B cell (primary cell): ENCODE data around the gene TEPSIN. TPM values are rescaled to one million over a fixed set of nuclear protein-coding genes. Genes with fewer than 3 reads are reported as not detected.
A peak's percentile ranks its signal among the peaks of the same experiment; 100 is the strongest.

Source experiments
- ATAC-seq: fragments of 200-7000 bp; cut with Tn5 transposase; one replicate; pipeline ENCODE4 v1.10.0; 2021; ENCODE audit warnings: low read depth, mild to moderate bottlenecking, moderate number of reproducible peaks, moderate library complexity
- CTCF ChIA-PET: fragments of 350-600 bp; sonication (Branson Sonifier 250); formaldehyde crosslinking; loops from one replicate; lab custom pipeline; 2021; ENCODE audit warnings: antibody characterized with exemption, inconsistent platforms; lab: Charles Lee
- POLR2A ChIA-PET: fragments of 350-600 bp; sonication (Branson Sonifier 250); formaldehyde crosslinking; loops from one replicate; lab custom pipeline; 2021; ENCODE audit warnings: antibody characterized with exemption; lab: Charles Lee
- DNase-seq: peaks from one replicate; pipeline ENCODE4 v3.0.0; 2013
- H2AFZ ChIP-seq: 2 replicates; pipeline ENCODE4 v1.6.1; 2012; ENCODE audit warnings: mild to moderate bottlenecking, low read depth, low read length; ENCODE audit not compliant: insufficient read depth, poor library complexity, severe bottlenecking
- H3K27ac ChIP-seq, 2 donors: 1 replicate in 1 of 2; 2 replicates in 1 of 2; pipeline ENCODE4 v1.5.1; 2012 to 2013; ENCODE audit warnings: low read length in 2 of 2, mild to moderate bottlenecking in 2 of 2, moderate library complexity in 1 of 2
- H3K27me3 ChIP-seq, 4 experiments: fragments of 200-600 bp in 1 of 4; sonication (generic) in 1 of 4; replicated peaks in 1 of 4; 1 replicate in 2 of 4; 2 replicates in 2 of 4; pipeline versions ENCODE4 v1.6.1 to v1.7.0; 2013 to 2016; ENCODE audit warnings: low read length in 3 of 4, mild to moderate bottlenecking in 2 of 4, mixed read lengths in 1 of 4, moderate library complexity in 1 of 4; ENCODE audit not compliant: insufficient read depth in 4 of 4, control insufficient read depth in 3 of 4; ENCODE audit errors: control extremely low read depth in 1 of 4
- H3K36me3 ChIP-seq, 2 experiments: replicated peaks in 1 of 2; 1 replicate in 1 of 2; 2 replicates in 1 of 2; pipeline versions ENCODE4 v1.6.1 to v1.7.1; 2013; ENCODE audit warnings: low read length in 1 of 2; ENCODE audit not compliant: insufficient read depth in 2 of 2, control insufficient read depth in 1 of 2; ENCODE audit errors: control extremely low read depth in 1 of 2, extremely low read depth in 1 of 2
- H3K4me1 ChIP-seq, 2 donors: fragments of 200-600 bp in 1 of 2; sonication (generic) in 1 of 2; 1 replicate in 1 of 2; 2 replicates in 1 of 2; pipeline versions ENCODE4 v1.5.1 to v1.6.1; 2013 to 2017; ENCODE audit warnings: low read length in 2 of 2; ENCODE audit not compliant: control insufficient read depth in 2 of 2, insufficient read depth in 2 of 2
- H3K4me2 ChIP-seq: replicated peaks from 2 replicates; pipeline ENCODE3; 2012; ENCODE audit warnings: mild to moderate bottlenecking, low read depth, low read length; ENCODE audit not compliant: poor library complexity, severe bottlenecking
- H3K4me3 ChIP-seq, 5 experiments: fragments of 200-600 bp in 1 of 5; sonication (generic) in 1 of 5; 1 replicate in 3 of 5; 2 replicates in 2 of 5; pipeline versions ENCODE4 v1.5.1 to v1.7.0; 2011 to 2016; ENCODE audit warnings: low read length in 4 of 5, mild to moderate bottlenecking in 4 of 5, low read depth in 2 of 5, control low read depth in 1 of 5, moderate library complexity in 1 of 5; ENCODE audit not compliant: insufficient read depth in 1 of 5; ENCODE audit errors: control extremely low read depth in 1 of 5, extremely low read depth in 1 of 5
- H3K79me2 ChIP-seq: fragments of 200-600 bp; sonication (generic); one replicate; pipeline ENCODE4 v1.6.0; 2016; ENCODE audit warnings: low read length; ENCODE audit not compliant: control insufficient read depth, insufficient read depth
- H3K9ac ChIP-seq: fragments of 200-600 bp; sonication (generic); 2 replicates; pipeline ENCODE4 v1.6.1; 2017; ENCODE audit warnings: mild to moderate bottlenecking, low read length, moderate library complexity
- H3K9me3 ChIP-seq, 3 donors: one replicate each; pipeline versions ENCODE4 v1.6.1 to v1.7.1; 2013; ENCODE audit warnings: low read length in 2 of 3; ENCODE audit not compliant: control insufficient read depth in 2 of 3, insufficient read depth in 1 of 3; ENCODE audit errors: control extremely low read depth in 1 of 3
- H4K20me1 ChIP-seq: 2 replicates; pipeline ENCODE4 v1.6.0; 2012; ENCODE audit warnings: mild to moderate bottlenecking, low read length; ENCODE audit not compliant: insufficient read depth, control insufficient read depth, poor library complexity, severe bottlenecking
- H3K27ac Mint-ChIP-seq: one replicate; pipeline ENCODE4 v1.8.0; 2021; ENCODE audit warnings: mixed read lengths
- H3K27me3 Mint-ChIP-seq: one replicate; pipeline ENCODE4 v1.8.0; 2021; ENCODE audit warnings: mixed read lengths
- H3K4me1 Mint-ChIP-seq: one replicate; pipeline ENCODE4 v1.8.0; 2021; ENCODE audit warnings: mixed read lengths
- H3K4me3 Mint-ChIP-seq: one replicate; pipeline ENCODE4 v1.8.0; 2021; ENCODE audit warnings: mixed read lengths
- H3K9me3 Mint-ChIP-seq: one replicate; pipeline ENCODE4 v1.8.0; 2022; ENCODE audit warnings: mixed read lengths; ENCODE audit not compliant: insufficient read depth
- EZH2 ChIP-seq: IDR thresholded peaks from 2 replicates; pipeline ENCODE4 v1.6.1; 2012; ENCODE audit warnings: borderline replicate concordance, low read depth, mild to moderate bottlenecking, moderate library complexity, low read length; ENCODE audit not compliant: insufficient read depth, poor library complexity, severe bottlenecking
- whole genome bisulfite sequencing: methylation state at CpG from one replicate; pipeline ENCODE4 v1.1.5; 2013; ENCODE audit warnings: missing lambda C conversion rate; ENCODE audit not compliant: insufficient coverage; 5-methylcytosine and 5-hydroxymethylcytosine counted together
- intact Hi-C: fragments of 100-400 bp; cut with micrococcal nuclease; formaldehyde crosslinking; loops from one replicate; pipeline ENCODE4 v1.10.0; 2022
- polyA plus RNA-seq: library from polyadenylated mRNA; depleted of rRNA; stranded (reverse); fragments of >200 nt; gene quantifications from 2 replicates; pipeline ENCODE4 v1.2.3, GENCODE V29; 2012
- total RNA-seq, 2 donors: library from RNA; stranded (reverse); fragments of 120-200 nt in 1 of 2; gene quantifications; 1 replicate in 1 of 2; 2 replicates in 1 of 2; pipeline versions ENCODE4 v1.2.3 to v1.2.4, GENCODE V29; 2013 to 2022
- TF ChIP-seq, protein P1 (sequence below): fragments of 200-600 bp; IDR thresholded peaks from one replicate; pipeline ENCODE4 v1.8.0; 2022; ENCODE audit warnings: antibody characterized with exemption, mild to moderate bottlenecking

Gene TEPSIN
- total and polyA plus RNA-seq, 2 donors (not counting 1 experiment from before 2014, with no cell fraction given) = 180 to 273 TPM

DNA sequence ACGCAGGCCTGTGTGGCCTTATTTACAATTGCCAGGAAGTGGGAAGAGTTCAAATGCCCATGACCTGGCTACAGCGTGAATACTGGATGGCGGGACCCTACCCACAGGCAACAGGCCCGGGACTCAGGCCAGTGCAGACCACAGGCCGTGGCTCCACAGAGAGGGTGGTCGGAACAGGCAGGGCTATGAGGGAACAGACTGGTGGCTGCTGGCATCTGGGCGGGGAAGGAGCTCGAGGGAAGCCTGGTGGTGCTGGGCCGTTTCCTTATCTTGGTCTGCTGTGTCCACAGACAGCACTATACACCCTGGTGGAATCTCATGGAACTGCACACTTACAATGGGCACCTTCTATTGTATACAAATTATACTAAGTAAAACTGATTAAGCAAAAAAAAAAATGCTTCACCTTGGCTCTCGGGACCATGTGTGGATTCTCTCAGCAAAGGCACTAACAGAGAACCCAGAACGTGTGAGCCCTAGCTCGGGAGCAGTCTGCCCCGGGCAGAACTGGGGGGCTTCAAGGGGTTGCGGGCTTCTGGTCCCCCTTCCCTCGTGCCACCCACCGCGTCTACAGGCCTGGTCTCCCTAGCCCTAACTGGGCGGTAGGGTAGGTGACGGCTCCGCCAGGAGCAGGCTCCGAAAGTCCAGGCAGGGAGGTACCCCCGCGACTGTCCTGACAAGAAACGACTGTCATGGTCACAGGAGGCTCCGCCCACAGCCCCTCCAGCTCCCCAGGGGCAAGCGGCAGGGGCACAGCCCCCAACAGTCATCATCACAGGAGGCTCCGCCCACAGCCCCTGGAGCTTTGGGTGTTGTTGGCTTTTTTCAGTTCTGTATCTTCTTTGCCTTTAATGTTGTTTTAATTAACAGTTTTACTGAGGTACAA, 37.9 kb downstream of the TEPSIN start:
- peaks cover 0 to 14% of the 10 kb centered on the region in 2 experiments for H3K36me3 ChIP-seq
- H3K4me2 ChIP-seq = no peak overlapping the region
- no peak overlapping the region for H3K4me3 Mint-ChIP-seq
- H3K4me3 ChIP-seq = no peak overlapping the region
- no peak for TF ChIP-seq EZH2
- TF ChIP-seq, protein P1, sequence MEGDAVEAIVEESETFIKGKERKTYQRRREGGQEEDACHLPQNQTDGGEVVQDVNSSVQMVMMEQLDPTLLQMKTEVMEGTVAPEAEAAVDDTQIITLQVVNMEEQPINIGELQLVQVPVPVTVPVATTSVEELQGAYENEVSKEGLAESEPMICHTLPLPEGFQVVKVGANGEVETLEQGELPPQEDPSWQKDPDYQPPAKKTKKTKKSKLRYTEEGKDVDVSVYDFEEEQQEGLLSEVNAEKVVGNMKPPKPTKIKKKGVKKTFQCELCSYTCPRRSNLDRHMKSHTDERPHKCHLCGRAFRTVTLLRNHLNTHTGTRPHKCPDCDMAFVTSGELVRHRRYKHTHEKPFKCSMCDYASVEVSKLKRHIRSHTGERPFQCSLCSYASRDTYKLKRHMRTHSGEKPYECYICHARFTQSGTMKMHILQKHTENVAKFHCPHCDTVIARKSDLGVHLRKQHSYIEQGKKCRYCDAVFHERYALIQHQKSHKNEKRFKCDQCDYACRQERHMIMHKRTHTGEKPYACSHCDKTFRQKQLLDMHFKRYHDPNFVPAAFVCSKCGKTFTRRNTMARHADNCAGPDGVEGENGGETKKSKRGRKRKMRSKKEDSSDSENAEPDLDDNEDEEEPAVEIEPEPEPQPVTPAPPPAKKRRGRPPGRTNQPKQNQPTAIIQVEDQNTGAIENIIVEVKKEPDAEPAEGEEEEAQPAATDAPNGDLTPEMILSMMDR = peak; percentile 37
- WGBS = 85% methylated on average over 24 of the region's 27 CpGs
- no peak overlapping the region for H2AFZ ChIP-seq
- H3K27ac Mint-ChIP-seq = no peak overlapping the region
- POLR2A ChIA-PET = no interaction called here
- no peaks in the 10 kb centered on the region for H3K4me1 ChIP-seq
- no peaks in the 10 kb centered on the region for H3K27me3 ChIP-seq
- H3K9me3 Mint-ChIP-seq = no peaks in the 10 kb centered on the region
- H3K79me2 ChIP-seq = no peaks in the 10 kb centered on the region
- CTCF ChIA-PET = no interaction called here
- H3K4me1 Mint-ChIP-seq = no peaks in the 10 kb centered on the region
- H3K9me3 ChIP-seq = no peaks in the 10 kb centered on the region
- intact Hi-C loops = no loop called here
- no peaks in the 10 kb centered on the region for H4K20me1 ChIP-seq
- H3K9ac ChIP-seq = no peak overlapping the region
- peak; percentile 34 for DNase-seq
- peak; percentile 54 for ATAC-seq
- H3K27ac ChIP-seq = no peak overlapping the region
- no peaks in the 10 kb centered on the region for H3K27me3 Mint-ChIP-seq

DNA sequence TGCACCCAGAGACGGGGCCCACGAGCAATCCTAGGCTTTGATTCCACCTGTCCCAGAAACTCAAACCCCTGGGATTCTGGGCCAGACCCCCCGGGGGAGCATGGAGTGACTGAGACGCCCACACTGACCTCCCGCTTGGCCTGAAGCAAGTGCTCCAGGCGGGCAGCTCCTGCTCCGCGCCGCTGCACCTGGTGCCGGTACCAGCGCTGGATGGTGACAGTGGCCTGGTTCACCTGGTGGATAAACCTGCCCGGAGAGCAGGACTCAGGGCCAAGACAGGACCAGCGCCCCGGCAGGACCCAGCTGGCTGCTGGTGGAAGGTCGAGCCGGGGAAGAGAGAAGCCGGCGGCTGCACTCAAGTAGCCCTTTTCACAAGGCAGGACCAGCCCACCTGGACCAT, 38.7 kb downstream of the TEPSIN start:
- CTCF ChIA-PET = interaction anchor here (1.1 kb wide), 1 partner anchor 10 kb away, joined by 3 read pairs; no protein-coding TSS in a partner anchor
- no peak for TF ChIP-seq EZH2
- TF ChIP-seq, protein P1 = no peak
- Mint-ChIP-seq H3K9me3 (no peaks in the 10 kb centered on the region), H3K27ac (no peak overlapping the region), H3K4me1 (no peaks in the 10 kb centered on the region), H3K27me3 (no peaks in the 10 kb centered on the region), H3K4me3 (no peak overlapping the region)
- H3K4me2 ChIP-seq = no peak overlapping the region
- no peaks in the 10 kb centered on the region for H3K79me2 ChIP-seq
- H3K9ac ChIP-seq = no peak overlapping the region
- H3K9me3 ChIP-seq = no peaks in the 10 kb centered on the region
- ATAC-seq (no peak), DNase-seq (no peak)
- no peaks in the 10 kb centered on the region for H4K20me1 ChIP-seq
- WGBS = 96% methylated on average over 18 of the region's 18 CpGs
- H3K36me3 ChIP-seq = peaks cover 0 to 16% of the 10 kb centered on the region in 2 experiments
- intact Hi-C loops = no loop called here
- POLR2A ChIA-PET = no interaction called here
- H3K4me1 ChIP-seq = no peaks in the 10 kb centered on the region
- no peak overlapping the region for H3K4me3 ChIP-seq
- H3K27me3 ChIP-seq = no peaks in the 10 kb centered on the region
- no peak overlapping the region for H3K27ac ChIP-seq
- H2AFZ ChIP-seq = no peak overlapping the region
